Neural progenitor cell (in vitro differentiated cells): ENCODE results near the gene TAS2R30.

Experiments used
- CTCF ChIP-seq: fragments of 200-600 bp; sonication (generic); IDR thresholded peaks from 2 replicates; pipeline ENCODE4 v1.5.1; 2017; ENCODE audit warnings: antibody characterized with exemption, mild to moderate bottlenecking
- EZH2 ChIP-seq: fragments of 200-600 bp; sonication (generic); IDR thresholded peaks from 2 replicates; pipeline ENCODE4 v1.6.1; 2017; ENCODE audit warnings: antibody characterized with exemption, mild to moderate bottlenecking, moderate library complexity
- EZH2phosphoT487 ChIP-seq: fragments of 200-600 bp; sonication (generic); IDR thresholded peaks from 2 replicates; pipeline ENCODE4 v1.6.1; 2017; ENCODE audit warnings: antibody characterized with exemption

- TF ChIP-seq CTCF (no peak), EZH2 (no peak), EZH2phosphoT487 (no peak)
Measured at GRCh38 chr12:11171145-11171968, 36.9 kb upstream of the TAS2R30 start, which contains the start of gene SMIM10L1.
